ENCODE data around the gene ANTXR1.

DNA sequence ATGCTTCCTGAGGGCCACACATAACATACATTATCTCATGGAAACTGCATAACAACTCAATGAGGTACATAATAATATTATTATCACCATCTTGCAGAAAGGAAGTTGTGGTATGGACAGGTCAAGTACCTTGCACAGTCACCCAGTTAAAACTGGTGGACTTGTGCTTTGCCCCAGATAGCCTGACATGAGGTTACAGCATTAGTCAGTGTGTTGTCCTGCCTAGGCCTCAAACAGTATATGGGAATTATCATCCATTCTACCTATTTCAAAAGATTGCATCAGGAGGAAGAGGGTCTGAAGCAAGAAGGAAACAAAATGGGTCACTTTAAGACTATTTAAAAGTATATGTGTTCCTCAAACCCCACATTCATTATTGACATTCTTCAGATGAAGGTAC, 5.4 kb upstream of the ANTXR1 start:
- TF ChIP-seq, protein P1, sequence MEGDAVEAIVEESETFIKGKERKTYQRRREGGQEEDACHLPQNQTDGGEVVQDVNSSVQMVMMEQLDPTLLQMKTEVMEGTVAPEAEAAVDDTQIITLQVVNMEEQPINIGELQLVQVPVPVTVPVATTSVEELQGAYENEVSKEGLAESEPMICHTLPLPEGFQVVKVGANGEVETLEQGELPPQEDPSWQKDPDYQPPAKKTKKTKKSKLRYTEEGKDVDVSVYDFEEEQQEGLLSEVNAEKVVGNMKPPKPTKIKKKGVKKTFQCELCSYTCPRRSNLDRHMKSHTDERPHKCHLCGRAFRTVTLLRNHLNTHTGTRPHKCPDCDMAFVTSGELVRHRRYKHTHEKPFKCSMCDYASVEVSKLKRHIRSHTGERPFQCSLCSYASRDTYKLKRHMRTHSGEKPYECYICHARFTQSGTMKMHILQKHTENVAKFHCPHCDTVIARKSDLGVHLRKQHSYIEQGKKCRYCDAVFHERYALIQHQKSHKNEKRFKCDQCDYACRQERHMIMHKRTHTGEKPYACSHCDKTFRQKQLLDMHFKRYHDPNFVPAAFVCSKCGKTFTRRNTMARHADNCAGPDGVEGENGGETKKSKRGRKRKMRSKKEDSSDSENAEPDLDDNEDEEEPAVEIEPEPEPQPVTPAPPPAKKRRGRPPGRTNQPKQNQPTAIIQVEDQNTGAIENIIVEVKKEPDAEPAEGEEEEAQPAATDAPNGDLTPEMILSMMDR (conservative IDR thresholded peaks at IDR 0.05 in 1 of 2, IDR thresholded peaks at IDR 0.05 in 1 of 2; ENCODE audit: low read depth in 1 of 2, low read length in 2 of 2) = no peak
- no peak for TF ChIP-seq EZH2 (IDR thresholded peaks at IDR 0.05; ENCODE audit: low read length, missing control alignments)
